K562 (cell line): ENCODE results near the gene SEC14L1. TPM values are rescaled to one million over a fixed set of nuclear protein-coding genes. Genes with fewer than 3 reads are reported as not detected.

ENCODE experiments used
- ATAC-seq: fragments of 200-7000 bp; cut with Tn5 transposase; 3 replicates; pipeline ENCODE4 v1.9.1; 2020; ENCODE audit warnings: moderate library complexity
- BruUV-seq: library from RNA; stranded (reverse); fragments of 400-500 nt; replicated peaks from 2 replicates; lab custom pipeline; 2021; lab: Mats Ljungman, UMichigan
- CTCF ChIA-PET: fragments of 300-600 bp; formaldehyde crosslinking; extraction: SDS; loops from one replicate; lab custom pipeline; 2021; ENCODE audit warnings: low intra/inter-chr PET ratio; lab: Yijun Ruan, JAX
- POLR2A ChIA-PET: fragments of 300-600, 350-650 bp; sonication (Branson Sonifier 250); formaldehyde crosslinking; extraction: SDS; loops from one replicate; lab custom pipeline; 2021; ENCODE audit warnings: antibody characterized with exemption, inconsistent platforms; lab: Yijun Ruan, JAX
- DNase-seq, 4 experiments: peaks; one replicate each; pipeline versions ENCODE4 v3.0.0 to v3.0.0-alpha.2; 2011 to 2018; ENCODE audit warnings: low spot score in 3 of 4, mixed read lengths in 3 of 4; ENCODE audit errors: extremely low read depth in 1 of 4
- FAIRE-seq: peaks from 2 replicates; lab custom pipeline; 2011; peaks lifted over from hg19 to GRCh38; lab: Jason Lieb, UNC
- H2AFZ ChIP-seq: 2 replicates; pipeline ENCODE4 v1.6.0; 2011; ENCODE audit warnings: low read depth, low read length, control low read depth, inconsistent platforms
- H3K27ac ChIP-seq: fragments of 200-600 bp; 3 replicates; pipeline ENCODE4 v1.8.0; 2011; ENCODE audit warnings: low read depth, mild to moderate bottlenecking, control low read depth, inconsistent platforms, low read length, moderate library complexity, mixed read lengths; ENCODE audit errors: extremely low read depth
- H3K27me3 ChIP-seq, 2 experiments: fragments of 300-600 bp in 1 of 2; 2 replicates in 1 of 2; 3 replicates in 1 of 2; pipeline versions ENCODE4 v1.6.0 to v1.8.0; 2011; ENCODE audit warnings: inconsistent platforms in 2 of 2, low read length in 2 of 2, mild to moderate bottlenecking in 1 of 2, mixed read lengths in 1 of 2, moderate library complexity in 1 of 2; ENCODE audit not compliant: control insufficient read depth in 2 of 2, insufficient read depth in 2 of 2
- H3K36me3 ChIP-seq: fragments of 300-600 bp; 3 replicates; pipeline ENCODE4 v1.8.0; 2011; ENCODE audit warnings: mild to moderate bottlenecking, low read length, inconsistent platforms; ENCODE audit not compliant: control insufficient read depth, insufficient read depth
- H3K4me1 ChIP-seq, 2 experiments: fragments of 200-600 bp in 1 of 2; replicated peaks in 1 of 2; 2 replicates in 1 of 2; 3 replicates in 1 of 2; pipeline versions ENCODE4 v1.5.1 to v1.8.0; 2011; ENCODE audit warnings: inconsistent platforms in 2 of 2, low read length in 2 of 2, mild to moderate bottlenecking in 1 of 2, mixed read lengths in 1 of 2, moderate library complexity in 1 of 2; ENCODE audit not compliant: control insufficient read depth in 2 of 2, insufficient read depth in 2 of 2
- H3K4me2 ChIP-seq: 2 replicates; pipeline ENCODE4 v1.6.1; 2011; ENCODE audit warnings: low read length, control low read depth, inconsistent platforms, mixed read lengths; ENCODE audit not compliant: insufficient read depth
- H3K4me3 ChIP-seq: fragments of 200-600 bp; sonication (generic), shearing (Covaris generic); 2 replicates; pipeline ENCODE4 v1.5.1; 2016; ENCODE audit warnings: control low read depth, inconsistent platforms
- H3K79me2 ChIP-seq: fragments of 200-600 bp; 3 replicates; pipeline ENCODE4 v1.8.0; 2011; ENCODE audit warnings: low read length, inconsistent platforms; ENCODE audit not compliant: control insufficient read depth, insufficient read depth
- H3K9ac ChIP-seq, 2 experiments: 2 replicates each; pipeline versions ENCODE4 v1.6.0 to v1.6.1; 2011; ENCODE audit warnings: low read depth in 2 of 2, low read length in 2 of 2, control low read depth in 1 of 2, inconsistent platforms in 1 of 2, mild to moderate bottlenecking in 1 of 2, mixed read lengths in 1 of 2; ENCODE audit not compliant: insufficient read depth in 1 of 2
- H3K9me1 ChIP-seq: one replicate; pipeline ENCODE4 v1.6.0; 2011; ENCODE audit warnings: inconsistent platforms, mild to moderate bottlenecking, low read length, moderate library complexity; ENCODE audit not compliant: control insufficient read depth, insufficient read depth
- H3K9me3 ChIP-seq: replicated peaks from 2 replicates; pipeline ENCODE4 v1.5.1; 2011; ENCODE audit warnings: low read depth, low read length, inconsistent platforms; ENCODE audit not compliant: control insufficient read depth, insufficient read depth
- H4K20me1 ChIP-seq: replicated peaks from 2 replicates; pipeline ENCODE4 v1.6.1; 2011; ENCODE audit warnings: low read length, inconsistent platforms, mixed read lengths; ENCODE audit not compliant: control insufficient read depth, insufficient read depth
- FOXM1 ChIP-seq, 2 experiments: fragments of 450-650 bp in 1 of 2; sonication (generic) in 1 of 2; formaldehyde crosslinking in 1 of 2; IDR thresholded peaks; 2 replicates each; pipeline versions ENCODE4 v1.6.1 to v1.9.0; 2017 to 2022; ENCODE audit warnings: low read depth in 2 of 2, mild to moderate bottlenecking in 2 of 2, missing genetic modification reagents in 1 of 2, moderate library complexity in 1 of 2
- SPI1 ChIP-seq: IDR thresholded peaks from 2 replicates; pipeline ENCODE4 v1.6.1; 2011; ENCODE audit warnings: low read depth, low read length, control low read depth, borderline replicate concordance
- ZBTB33 ChIP-seq: sonication (generic); formaldehyde crosslinking; IDR thresholded peaks from 2 replicates; pipeline ENCODE4 v1.8.1; 2023; ENCODE audit warnings: mild to moderate bottlenecking, missing genetic modification reagents
- ZNF318 ChIP-seq, 2 experiments: fragments of 450-650 bp; IDR thresholded peaks; 2 replicates each; pipeline ENCODE4 v1.6.1; 2016; ENCODE audit warnings: mild to moderate bottlenecking in 2 of 2, borderline replicate concordance in 1 of 2, low read depth in 1 of 2, moderate library complexity in 1 of 2
- ZNF431 ChIP-seq: sonication (generic); formaldehyde crosslinking; IDR thresholded peaks from 2 replicates; pipeline ENCODE4 v1.8.0; 2022; ENCODE audit warnings: mild to moderate bottlenecking, missing genetic modification reagents
- ZNF717 ChIP-seq: fragments of 250-450 bp; sonication (Bioruptor Pico); IDR thresholded peaks from 2 replicates; pipeline ENCODE4 v1.5.0; 2021
- ZSCAN32 ChIP-seq: fragments of 450-650 bp; formaldehyde crosslinking; IDR thresholded peaks from 2 replicates; pipeline ENCODE4 v1.4.0; 2020; ENCODE audit warnings: mild to moderate bottlenecking, moderate library complexity
- WGBS: fragments of 100-300 bp; shearing (Covaris generic); methylation state at CpG from one replicate; pipeline ENCODE4 v1.1.6; 2016; ENCODE audit warnings: low coverage, mixed read lengths; ENCODE audit not compliant: insufficient coverage; ENCODE audit errors: missing lambda C conversion rate; 5-methylcytosine and 5-hydroxymethylcytosine counted together
- in situ Hi-C: fragments of 300-500 bp; cut with MboI; formaldehyde crosslinking; loops from 4 replicates; pipeline ENCODE4 v1.15.0; 2018; ENCODE audit warnings: inconsistent platforms, mixed read lengths
- intact Hi-C: fragments of 100-400 bp; cut with micrococcal nuclease; formaldehyde crosslinking; loops from 2 replicates; pipeline ENCODE4 v1.14.2; 2022
- polyA plus RNA-seq, 8 experiments: library from polyadenylated mRNA; depleted of rRNA in 4 of 8; stranded (reverse) in 5 of 8; unstranded in 3 of 8; fragments of >200 nt; fragmentation: Nextera tagmentation in 2 of 8; fragmentation: Illumina TruSeq in 1 of 8; extraction: Ambion mirVana in 2 of 8; extraction: Trizol in 1 of 8; gene quantifications; 2 replicates each; pipeline versions ENCODE4 v1.2.1 to v1.2.3, GENCODE V29; 2011 to 2014; ENCODE audit warnings: inconsistent platforms in 1 of 8, missing spikeins in 1 of 8
- total RNA-seq, 7 experiments: library from RNA; depleted of rRNA in 6 of 7; stranded (reverse); fragments of >200 nt in 6 of 7; fragmentation: Illumina TruSeq in 2 of 7; extraction: Trizol in 2 of 7; gene quantifications; 2 replicates each; pipeline versions ENCODE4 v1.2.1 to v1.2.3, GENCODE V29; 2011 to 2021; ENCODE audit warnings: low replicate concordance in 1 of 7

Gene SEC14L1
- total and polyA plus RNA-seq, 9 of the 15 experiments (the other 6 are each of a cell fraction or from before 2014, with no cell fraction given) = 3.1 to 39.7 (median 15.2) TPM

- peak; percentile 76; the same call in 1 of the 2 replicates for TF ChIP-seq ZBTB33
- TF ChIP-seq ZNF431 = no peak
- TF ChIP-seq ZNF717 (CRISPR knock-in tag) = no peak
These were observed 65.6 kb downstream of the SEC14L1 start (continued) for GRCh38 chr17:77206158-77206956.

DNA sequence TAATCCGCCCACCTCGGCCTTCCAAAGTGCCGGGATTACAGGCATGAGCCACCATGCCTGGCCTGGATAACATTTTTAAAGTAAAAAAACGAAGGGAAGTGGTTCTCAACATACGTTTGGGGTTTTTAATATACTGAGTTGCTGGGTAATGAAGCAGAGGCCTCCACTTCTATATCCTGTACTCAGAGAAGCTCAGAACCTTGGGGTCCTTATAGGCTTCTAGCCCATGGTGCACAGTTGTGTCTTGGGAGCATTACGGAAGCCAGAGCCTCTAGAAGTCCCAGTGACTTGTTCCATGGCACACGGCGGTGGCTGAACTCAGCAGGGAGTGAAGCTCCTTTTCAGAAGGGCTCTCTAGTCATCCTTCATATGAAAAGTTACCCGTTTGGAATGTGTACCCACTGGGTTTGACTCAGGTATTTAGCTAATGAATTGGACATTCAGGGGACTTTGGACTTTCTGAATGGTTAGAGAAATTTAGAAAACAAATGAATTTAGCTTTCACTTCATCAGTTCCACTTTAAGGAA is 67.0 kb downstream of the SEC14L1 start:
- FAIRE-seq = no peak
- ChIA-PET POLR2A (interaction anchor here (1.3 to 1.5 kb wide), 3 partner anchors 13 to 117 kb away, joined by 3 to 4 read pairs (median 4); no protein-coding TSS in a partner anchor), CTCF (no interaction called here)
- BruUV-seq = no TSS peak
- no peak for ATAC-seq
- no peak overlapping the region for H2AFZ ChIP-seq
- no peaks in the 10 kb centered on the region for H4K20me1 ChIP-seq
- WGBS = 82% methylated on average over 9 of the region's 9 CpGs
- H3K9me3 ChIP-seq = no peaks in the 10 kb centered on the region
- in situ Hi-C loops (no loop called here), intact Hi-C loops (no loop called here)
- no peaks in the 10 kb centered on the region for H3K79me2 ChIP-seq
- no peaks in the 10 kb centered on the region for H3K9me1 ChIP-seq
- no peak overlapping the region for H3K27ac ChIP-seq
- no peak overlapping the region for H3K9ac ChIP-seq
- H3K27me3 ChIP-seq = no peaks in the 10 kb centered on the region
- H3K4me1 ChIP-seq = peaks cover 0 to 4% of the 10 kb centered on the region in 2 experiments; a peak in 1 of 5 replicates
- H3K36me3 ChIP-seq = peaks cover 88% of the 10 kb centered on the region; the same call in 2 of the 3 replicates
- no peak overlapping the region for H3K4me2 ChIP-seq
- DNase-seq = no peak
- no peak overlapping the region for H3K4me3 ChIP-seq
- TF ChIP-seq FOXM1 (IDR thresholded peaks at IDR 0.05; ENCODE audit: low read depth) (no peak), FOXM1 (CRISPR knock-in tag; IDR thresholded peaks at IDR 0.05; ENCODE audit: low read depth) (no peak), ZNF318 (IDR thresholded peaks at IDR 0.05; ENCODE audit: borderline replicate concordance in 1 of 2, low read depth in 1 of 2) (no peak), ZSCAN32 (CRISPR knock-in tag) (no peak), SPI1 (no peak)
